ENCODE data around the gene NUP85.

DNA sequence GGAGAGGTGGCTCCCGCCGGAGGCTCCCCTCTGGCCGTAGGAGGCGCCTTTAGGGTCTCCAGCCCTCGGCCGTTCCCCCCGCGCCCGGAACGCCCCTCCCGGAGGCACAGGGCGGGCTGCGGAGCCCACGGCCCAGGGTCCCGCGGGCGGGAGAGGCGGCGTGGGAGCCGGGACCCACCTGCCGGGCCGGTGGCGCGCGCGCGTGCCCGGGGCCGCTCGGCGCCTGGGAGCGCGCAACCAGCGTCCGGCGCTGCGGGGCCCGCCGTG is 65.4 kb downstream of the NUP85 start, which contains the start of gene MIF4GD:
- TF ChIP-seq, protein P1, sequence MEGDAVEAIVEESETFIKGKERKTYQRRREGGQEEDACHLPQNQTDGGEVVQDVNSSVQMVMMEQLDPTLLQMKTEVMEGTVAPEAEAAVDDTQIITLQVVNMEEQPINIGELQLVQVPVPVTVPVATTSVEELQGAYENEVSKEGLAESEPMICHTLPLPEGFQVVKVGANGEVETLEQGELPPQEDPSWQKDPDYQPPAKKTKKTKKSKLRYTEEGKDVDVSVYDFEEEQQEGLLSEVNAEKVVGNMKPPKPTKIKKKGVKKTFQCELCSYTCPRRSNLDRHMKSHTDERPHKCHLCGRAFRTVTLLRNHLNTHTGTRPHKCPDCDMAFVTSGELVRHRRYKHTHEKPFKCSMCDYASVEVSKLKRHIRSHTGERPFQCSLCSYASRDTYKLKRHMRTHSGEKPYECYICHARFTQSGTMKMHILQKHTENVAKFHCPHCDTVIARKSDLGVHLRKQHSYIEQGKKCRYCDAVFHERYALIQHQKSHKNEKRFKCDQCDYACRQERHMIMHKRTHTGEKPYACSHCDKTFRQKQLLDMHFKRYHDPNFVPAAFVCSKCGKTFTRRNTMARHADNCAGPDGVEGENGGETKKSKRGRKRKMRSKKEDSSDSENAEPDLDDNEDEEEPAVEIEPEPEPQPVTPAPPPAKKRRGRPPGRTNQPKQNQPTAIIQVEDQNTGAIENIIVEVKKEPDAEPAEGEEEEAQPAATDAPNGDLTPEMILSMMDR (conservative IDR thresholded peaks at IDR 0.05; ENCODE audit: low read depth in 2 of 2): no peak
- no peak for TF ChIP-seq CREB1 (CRISPR knock-in tag; IDR thresholded peaks at IDR 0.05; ENCODE audit: low read depth)
- TF ChIP-seq, protein P2, sequence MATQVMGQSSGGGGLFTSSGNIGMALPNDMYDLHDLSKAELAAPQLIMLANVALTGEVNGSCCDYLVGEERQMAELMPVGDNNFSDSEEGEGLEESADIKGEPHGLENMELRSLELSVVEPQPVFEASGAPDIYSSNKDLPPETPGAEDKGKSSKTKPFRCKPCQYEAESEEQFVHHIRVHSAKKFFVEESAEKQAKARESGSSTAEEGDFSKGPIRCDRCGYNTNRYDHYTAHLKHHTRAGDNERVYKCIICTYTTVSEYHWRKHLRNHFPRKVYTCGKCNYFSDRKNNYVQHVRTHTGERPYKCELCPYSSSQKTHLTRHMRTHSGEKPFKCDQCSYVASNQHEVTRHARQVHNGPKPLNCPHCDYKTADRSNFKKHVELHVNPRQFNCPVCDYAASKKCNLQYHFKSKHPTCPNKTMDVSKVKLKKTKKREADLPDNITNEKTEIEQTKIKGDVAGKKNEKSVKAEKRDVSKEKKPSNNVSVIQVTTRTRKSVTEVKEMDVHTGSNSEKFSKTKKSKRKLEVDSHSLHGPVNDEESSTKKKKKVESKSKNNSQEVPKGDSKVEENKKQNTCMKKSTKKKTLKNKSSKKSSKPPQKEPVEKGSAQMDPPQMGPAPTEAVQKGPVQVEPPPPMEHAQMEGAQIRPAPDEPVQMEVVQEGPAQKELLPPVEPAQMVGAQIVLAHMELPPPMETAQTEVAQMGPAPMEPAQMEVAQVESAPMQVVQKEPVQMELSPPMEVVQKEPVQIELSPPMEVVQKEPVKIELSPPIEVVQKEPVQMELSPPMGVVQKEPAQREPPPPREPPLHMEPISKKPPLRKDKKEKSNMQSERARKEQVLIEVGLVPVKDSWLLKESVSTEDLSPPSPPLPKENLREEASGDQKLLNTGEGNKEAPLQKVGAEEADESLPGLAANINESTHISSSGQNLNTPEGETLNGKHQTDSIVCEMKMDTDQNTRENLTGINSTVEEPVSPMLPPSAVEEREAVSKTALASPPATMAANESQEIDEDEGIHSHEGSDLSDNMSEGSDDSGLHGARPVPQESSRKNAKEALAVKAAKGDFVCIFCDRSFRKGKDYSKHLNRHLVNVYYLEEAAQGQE (IDR thresholded peaks at IDR 0.05; ENCODE audit: unreplicated experiment): no peak
- no peak for TF ChIP-seq EZH2 (IDR thresholded peaks at IDR 0.05; ENCODE audit: low read depth, unreplicated experiment)
- TF ChIP-seq, protein P3, sequence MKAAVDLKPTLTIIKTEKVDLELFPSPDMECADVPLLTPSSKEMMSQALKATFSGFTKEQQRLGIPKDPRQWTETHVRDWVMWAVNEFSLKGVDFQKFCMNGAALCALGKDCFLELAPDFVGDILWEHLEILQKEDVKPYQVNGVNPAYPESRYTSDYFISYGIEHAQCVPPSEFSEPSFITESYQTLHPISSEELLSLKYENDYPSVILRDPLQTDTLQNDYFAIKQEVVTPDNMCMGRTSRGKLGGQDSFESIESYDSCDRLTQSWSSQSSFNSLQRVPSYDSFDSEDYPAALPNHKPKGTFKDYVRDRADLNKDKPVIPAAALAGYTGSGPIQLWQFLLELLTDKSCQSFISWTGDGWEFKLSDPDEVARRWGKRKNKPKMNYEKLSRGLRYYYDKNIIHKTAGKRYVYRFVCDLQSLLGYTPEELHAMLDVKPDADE (IDR thresholded peaks at IDR 0.05): no peak
- TF ChIP-seq EZH2phosphoT487 (IDR thresholded peaks at IDR 0.05; ENCODE audit: unreplicated experiment): no peak
- no peak for TF ChIP-seq STAT1 (IDR thresholded peaks at IDR 0.05; ENCODE audit: unreplicated experiment)
- TF ChIP-seq ZNF114 (CRISPR knock-in tag; IDR thresholded peaks at IDR 0.05): no peak
- peak; percentile 44; the same call in 1 of the 2 replicates for TF ChIP-seq POLR2AphosphoS5 (IDR thresholded peaks at IDR 0.05; ENCODE audit: low read depth)

All from GM23338 (cell line).